GM21423 (cell line): Measurements from ENCODE around the gene FILIP1.
"Not testable (repeated sequence)": the region's sequence is repeated elsewhere in the genome, so short reads cannot be mapped to it uniquely, and the experiment has no call there.

Source experiments
- ATAC-seq: cut with Tn5 transposase; IDR thresholded peaks from one replicate; pipeline ENCODE4 v1.9.1; 2021; ENCODE audit warnings: mild to moderate bottlenecking, moderate library complexity; ENCODE audit not compliant: unreplicated experiment

FILIP1 gene

GRCh38 chr6:75421316-75422023 is 72.1 kb downstream of the FILIP1 start:
- no peak for ATAC-seq

GRCh38 chr6:75419980-75420379 is 73.6 kb downstream of the FILIP1 start:
- no peak for ATAC-seq

- ATAC-seq = no peak
Observed at GRCh38 chr6:75419416-75419815, 74.2 kb downstream of the FILIP1 start.

GRCh38 chr6:75418233-75418632 is 75.4 kb downstream of the FILIP1 start:
- ATAC-seq = peak; percentile 95

GRCh38 chr6:75416443-75416842 is 77.2 kb downstream of the FILIP1 start:
- no peak for ATAC-seq

- ATAC-seq = no peak
Observed at GRCh38 chr6:75415804-75416203, 77.8 kb downstream of the FILIP1 start.

- no peak for ATAC-seq
Observed at GRCh38 chr6:75414445-75415021, 79.1 kb downstream of the FILIP1 start.

GRCh38 chr6:75412969-75413662 is 80.5 kb downstream of the FILIP1 start:
- no peak for ATAC-seq

- not testable (repeated sequence) for ATAC-seq
Observed at GRCh38 chr6:75410564-75410963, 83.0 kb downstream of the FILIP1 start.

- ATAC-seq = no peak
Observed at GRCh38 chr6:75409928-75410327, 83.7 kb downstream of the FILIP1 start.

GRCh38 chr6:75409286-75409685 is 84.3 kb downstream of the FILIP1 start:
- ATAC-seq = no peak

GRCh38 chr6:75403563-75404080 is 90.0 kb downstream of the FILIP1 start:
- no peak for ATAC-seq

GRCh38 chr6:75402296-75402695 is 91.3 kb downstream of the FILIP1 start:
- ATAC-seq = no peak

GRCh38 chr6:75397656-75398465 is 95.7 kb downstream of the FILIP1 start:
- no peak for ATAC-seq

- ATAC-seq = no peak
Observed at GRCh38 chr6:75397171-75397570, 96.4 kb downstream of the FILIP1 start.

- ATAC-seq = no peak
Observed at GRCh38 chr6:75396005-75396800, 97.4 kb downstream of the FILIP1 start.

- ATAC-seq = no peak
Observed at GRCh38 chr6:75393806-75394205, 99.8 kb downstream of the FILIP1 start.

- ATAC-seq = no peak
Observed at GRCh38 chr6:75391276-75391675, 102.3 kb downstream of the FILIP1 start.

GRCh38 chr6:75386050-75386770 is 107.4 kb downstream of the FILIP1 start:
- ATAC-seq = no peak

GRCh38 chr6:75384116-75384515 is 109.5 kb downstream of the FILIP1 start:
- ATAC-seq = no peak
